ENCODE measurements around the gene ZNF346.
A peak's percentile ranks its signal among the peaks of the same experiment; 100 is the strongest.
"Not testable (repeated sequence)": the region's sequence is repeated elsewhere in the genome, so short reads cannot be mapped to it uniquely, and the experiment has no call there.

Gene ZNF346, protein sequence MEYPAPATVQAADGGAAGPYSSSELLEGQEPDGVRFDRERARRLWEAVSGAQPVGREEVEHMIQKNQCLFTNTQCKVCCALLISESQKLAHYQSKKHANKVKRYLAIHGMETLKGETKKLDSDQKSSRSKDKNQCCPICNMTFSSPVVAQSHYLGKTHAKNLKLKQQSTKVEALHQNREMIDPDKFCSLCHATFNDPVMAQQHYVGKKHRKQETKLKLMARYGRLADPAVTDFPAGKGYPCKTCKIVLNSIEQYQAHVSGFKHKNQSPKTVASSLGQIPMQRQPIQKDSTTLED

DNA sequence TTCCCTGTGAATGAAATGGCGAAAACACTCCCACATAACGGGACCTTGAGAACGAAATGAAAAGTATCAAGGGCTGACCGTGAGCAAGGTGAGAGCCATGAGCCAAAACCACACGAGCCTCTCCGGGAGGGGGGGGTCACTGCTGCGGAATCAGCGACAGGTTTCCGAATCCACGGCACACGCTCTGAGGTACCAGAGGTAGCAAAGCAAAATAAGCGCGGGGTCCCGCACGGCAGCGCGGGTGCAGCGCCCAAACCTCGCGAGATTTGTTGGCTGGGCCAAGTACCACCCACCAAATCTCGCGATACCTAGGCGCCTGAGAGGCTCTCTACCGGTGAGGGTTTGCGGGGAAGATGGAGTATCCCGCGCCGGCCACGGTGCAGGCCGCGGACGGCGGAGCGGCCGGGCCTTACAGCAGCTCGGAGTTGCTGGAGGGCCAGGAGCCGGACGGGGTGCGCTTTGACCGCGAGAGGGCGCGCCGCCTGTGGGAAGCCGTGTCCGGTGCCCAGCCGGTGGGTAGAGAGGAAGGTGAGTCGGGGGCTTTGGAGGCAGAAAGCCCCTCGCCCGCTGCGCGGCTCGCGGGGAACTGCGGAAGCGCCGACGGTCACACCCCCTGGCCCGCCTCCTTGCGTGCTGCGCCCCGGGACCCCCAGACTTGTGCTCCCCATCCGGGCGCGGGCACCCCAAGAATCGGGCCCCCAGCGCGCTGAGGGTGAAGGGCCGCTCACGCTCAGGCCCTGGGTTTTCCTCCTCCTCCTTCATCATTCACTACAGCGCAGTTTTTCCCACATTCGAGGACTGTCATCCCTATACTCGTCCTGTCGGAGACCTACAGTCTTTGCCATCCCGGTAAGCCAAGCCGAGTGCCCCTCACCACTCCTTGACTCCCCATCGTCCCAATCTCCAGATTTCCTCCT, at the start of gene ZNF346:
ZNF346 (plus strand) TSS at position 311 of the 917 bp plus-strand sequence; CDS start at position 354, 43 bp downstream.
- peak; percentile 88 for DNase-seq (ENCODE audit: low spot score)

DNA sequence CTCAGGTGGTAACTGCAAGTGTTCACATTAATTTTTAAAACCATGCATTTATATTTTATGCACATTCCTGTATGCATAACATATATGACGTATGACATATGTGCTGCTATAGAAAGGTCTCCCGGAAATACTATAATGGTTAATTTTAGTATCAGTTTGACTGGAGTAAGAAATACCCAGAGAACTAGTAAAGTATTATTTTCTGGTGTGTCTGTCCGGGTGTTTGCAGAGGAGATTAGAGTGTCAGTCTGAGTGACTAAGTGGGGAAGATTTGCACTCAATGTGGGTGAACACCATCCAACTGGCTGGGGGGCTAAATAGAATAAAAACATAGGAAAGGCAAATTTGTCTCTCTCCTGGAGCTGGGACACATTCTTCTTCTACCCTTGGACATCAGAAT, 42.8 kb upstream of the ZNF346 start:
- no peak for DNase-seq (ENCODE audit: low spot score)

DNA sequence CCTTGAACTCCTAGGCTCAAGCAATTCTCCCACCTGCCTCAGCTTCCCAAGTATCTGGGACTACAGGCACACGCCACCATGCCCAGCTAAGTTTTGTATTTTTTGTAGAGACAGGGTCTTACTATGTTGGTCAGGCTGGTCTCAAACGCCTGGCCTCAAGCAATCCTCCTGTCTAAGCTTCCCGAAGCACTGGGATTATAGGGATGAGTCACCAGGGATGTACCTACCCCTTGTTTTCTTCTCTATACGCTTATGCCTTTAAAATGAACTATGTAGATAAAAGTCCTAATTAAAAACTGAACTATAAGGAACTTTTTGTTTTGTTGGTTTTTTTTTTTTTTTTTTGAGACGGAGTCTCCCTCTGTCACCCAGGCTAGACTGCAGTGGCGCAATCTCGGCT, 41.7 kb upstream of the ZNF346 start:
- DNase-seq (ENCODE audit: low spot score) = no peak

DNA sequence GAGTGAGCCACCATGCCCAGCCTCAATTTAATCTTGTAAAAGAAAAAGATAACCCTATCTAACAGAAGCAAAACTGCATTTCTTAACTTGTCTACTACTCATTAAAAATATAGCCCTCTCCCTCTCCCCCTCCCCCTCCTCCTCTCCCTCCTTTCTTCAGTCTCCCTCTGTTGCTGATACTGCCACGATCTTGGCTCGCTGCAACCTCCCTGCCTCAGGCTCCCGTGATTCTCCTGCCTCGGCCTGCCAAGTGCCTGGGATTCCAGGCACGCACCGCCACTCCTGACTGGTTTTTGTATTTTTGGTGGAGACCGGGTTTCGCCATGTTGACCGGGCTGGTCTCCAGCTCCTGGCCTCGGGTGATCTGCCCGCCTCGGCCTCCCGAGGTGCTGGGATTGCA, 39.4 kb upstream of the ZNF346 start:
- not testable (repeated sequence) for DNase-seq (ENCODE audit: low spot score)

DNA sequence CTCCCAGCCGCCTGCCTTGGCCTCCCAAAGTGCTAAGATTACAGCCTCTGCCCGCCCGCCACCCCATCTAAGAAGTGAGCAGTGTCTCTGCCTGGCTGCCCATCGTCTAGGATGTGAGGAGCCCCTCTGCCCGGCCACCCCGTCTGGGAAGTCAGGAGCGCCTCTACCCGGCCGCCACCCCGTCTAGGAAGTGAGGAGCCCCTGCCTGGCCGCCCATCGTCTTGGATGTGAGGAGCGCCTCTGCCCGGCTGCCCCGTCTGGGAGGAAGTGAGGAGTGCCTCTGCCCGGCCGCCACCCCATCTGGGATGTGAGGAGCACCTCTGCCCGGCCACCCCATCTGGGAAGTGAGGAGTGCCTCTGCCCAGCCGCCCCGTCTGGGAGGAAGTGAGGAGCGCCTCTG, 38.9 kb upstream of the ZNF346 start:
- DNase-seq (ENCODE audit: low spot score) = not testable (repeated sequence)

DNA sequence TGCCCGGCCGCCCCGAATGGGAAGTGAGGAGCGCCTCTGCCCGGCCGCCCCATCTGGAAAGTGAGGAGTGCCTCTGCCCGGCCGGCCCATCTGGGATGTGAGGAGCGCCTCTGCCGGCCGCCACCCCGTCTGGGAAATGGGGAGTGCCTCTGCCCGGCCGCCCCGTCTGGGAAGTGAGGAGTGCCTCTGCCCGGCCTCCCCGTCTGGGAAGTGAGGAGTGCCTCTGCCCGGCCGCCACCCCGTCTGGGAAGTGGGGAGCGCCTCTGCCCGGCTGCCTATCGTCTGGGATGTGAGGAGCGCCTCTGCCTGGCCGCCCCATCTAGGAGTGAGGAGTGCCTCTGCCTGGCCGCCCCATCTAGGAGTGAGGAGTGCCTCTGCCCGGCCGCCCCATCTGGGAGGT, 38.3 kb upstream of the ZNF346 start:
- not testable (repeated sequence) for DNase-seq (ENCODE audit: low spot score)

DNA sequence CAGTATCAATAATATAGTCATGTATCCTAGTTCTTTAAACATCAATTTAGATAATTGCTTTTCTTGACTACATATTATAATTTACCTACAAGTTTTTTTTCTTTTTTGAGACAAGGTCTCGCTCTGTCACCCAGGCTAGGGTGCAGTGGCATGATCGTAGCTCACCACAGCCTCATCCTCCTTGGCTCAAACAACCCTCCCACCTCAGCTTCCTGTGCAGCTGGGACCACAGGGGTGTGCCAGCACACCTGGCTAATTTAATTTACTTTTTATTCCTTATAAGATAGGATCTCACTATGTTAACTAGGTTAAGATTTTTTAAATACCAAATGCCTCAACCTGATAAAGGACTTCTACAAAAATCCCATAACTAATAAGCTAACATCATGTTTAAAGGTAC, 37.0 kb upstream of the ZNF346 start:
- DNase-seq (ENCODE audit: low spot score) = no peak

DNA sequence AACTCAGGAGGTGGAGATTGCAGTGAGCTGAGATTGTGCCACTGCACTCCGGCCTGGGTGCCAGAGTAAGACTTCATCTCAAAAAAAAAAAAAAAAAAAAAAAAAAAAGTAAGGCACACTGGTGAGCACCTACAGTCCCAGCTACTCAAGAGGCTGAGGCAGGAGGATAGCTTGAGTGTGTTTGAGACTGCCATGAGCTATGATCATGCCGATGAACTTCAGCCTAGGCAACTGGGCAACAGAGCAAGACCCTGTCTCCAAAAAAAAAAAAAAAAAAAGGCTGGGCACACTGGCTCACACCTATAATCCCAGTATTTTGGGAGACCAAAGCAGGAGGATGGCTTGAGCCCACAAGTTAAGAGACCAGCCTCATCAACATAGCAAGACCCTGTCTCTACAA, 36.2 kb upstream of the ZNF346 start:
- no peak for DNase-seq (ENCODE audit: low spot score)

DNA sequence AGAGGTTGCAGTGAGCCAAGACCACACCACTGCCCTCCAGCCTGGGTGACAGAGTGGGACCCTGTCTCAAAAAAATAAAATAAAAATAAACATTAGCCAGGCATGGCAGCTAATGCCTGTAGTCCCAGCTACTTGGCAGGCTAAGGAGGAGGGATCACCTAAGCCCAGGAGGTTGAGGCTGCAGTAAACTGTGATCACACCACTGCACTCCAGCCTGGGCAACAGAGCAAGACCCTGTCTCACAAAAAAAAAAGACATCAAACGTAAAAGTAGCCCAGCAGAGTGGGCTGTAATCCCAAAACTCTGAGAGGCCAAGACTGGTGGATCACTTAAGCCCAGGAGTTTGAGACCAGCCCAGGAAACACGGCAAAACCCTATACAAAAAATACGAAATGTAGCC, 34.9 kb upstream of the ZNF346 start:
- DNase-seq (ENCODE audit: low spot score) = no peak

DNA sequence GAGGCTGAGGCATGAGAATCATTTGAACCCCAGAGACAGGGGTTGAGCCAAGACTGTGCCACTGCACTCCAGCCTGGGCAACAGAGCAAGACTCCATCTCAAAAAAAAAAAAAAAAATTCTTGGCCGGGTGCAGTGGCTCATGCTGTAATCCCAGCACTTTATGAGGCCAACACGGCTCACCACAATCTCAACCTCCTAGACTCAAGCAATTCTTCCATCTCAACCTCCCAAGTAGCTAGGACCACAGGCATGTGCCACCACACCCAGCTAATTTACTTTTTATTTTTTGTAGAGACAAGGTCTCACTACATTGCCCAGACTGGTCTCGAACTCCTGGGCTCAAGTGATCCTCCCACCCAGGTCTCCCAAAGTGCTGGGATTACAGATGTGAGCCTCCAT, 29.4 kb upstream of the ZNF346 start:
- DNase-seq (ENCODE audit: low spot score) = not testable (repeated sequence)

DNA sequence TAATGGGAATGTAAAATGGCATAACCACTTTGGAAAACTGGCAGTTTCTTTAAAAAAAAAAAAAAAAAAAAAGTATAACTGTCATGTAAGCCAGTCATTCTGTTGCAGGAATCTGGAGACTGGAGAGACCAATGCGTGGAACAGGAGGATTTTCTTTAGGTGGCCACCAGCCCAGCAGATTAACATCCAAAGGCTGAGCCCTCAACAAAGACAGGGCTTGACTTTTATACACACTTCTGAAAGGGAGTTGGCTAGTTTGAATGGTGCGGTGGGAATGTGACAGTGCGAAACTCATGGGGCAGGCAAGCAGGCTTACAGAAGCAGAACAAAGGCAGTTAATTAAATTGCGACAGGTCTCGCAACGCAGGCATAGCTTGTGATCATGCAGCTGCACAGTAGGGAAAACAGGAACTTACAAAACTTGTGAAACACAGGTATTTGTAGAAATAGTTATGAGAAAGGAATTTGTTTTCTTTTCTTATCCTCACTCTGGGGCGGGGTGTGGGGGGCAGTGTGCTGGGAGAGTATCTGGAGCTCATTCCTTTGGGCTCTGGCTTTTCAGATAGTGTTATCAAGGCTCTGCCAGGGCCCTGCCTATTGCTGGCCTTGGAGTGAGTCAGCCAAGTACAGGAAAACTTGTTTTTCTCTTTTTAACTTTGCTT, 27.9 kb upstream of the ZNF346 start:
- no peak for DNase-seq (ENCODE audit: low spot score)

DNA sequence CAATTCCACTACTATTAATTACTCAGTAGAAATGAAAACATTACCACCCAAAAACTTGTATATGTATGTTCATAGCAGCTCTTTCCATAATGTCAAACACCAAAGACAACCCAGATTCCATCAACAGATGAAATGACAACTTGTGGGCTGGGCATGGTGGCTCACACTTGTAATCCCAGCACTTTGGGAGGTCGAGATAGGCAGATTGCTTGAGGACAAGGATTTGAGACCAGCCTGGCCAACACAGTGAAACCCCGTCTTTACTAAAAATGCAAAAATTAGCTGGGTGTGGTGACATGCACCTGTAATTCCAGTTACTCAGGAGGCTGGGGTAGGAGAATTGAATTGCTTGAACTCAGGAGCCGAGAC, 27.4 kb upstream of the ZNF346 start:
- DNase-seq (ENCODE audit: low spot score) = no peak

DNA sequence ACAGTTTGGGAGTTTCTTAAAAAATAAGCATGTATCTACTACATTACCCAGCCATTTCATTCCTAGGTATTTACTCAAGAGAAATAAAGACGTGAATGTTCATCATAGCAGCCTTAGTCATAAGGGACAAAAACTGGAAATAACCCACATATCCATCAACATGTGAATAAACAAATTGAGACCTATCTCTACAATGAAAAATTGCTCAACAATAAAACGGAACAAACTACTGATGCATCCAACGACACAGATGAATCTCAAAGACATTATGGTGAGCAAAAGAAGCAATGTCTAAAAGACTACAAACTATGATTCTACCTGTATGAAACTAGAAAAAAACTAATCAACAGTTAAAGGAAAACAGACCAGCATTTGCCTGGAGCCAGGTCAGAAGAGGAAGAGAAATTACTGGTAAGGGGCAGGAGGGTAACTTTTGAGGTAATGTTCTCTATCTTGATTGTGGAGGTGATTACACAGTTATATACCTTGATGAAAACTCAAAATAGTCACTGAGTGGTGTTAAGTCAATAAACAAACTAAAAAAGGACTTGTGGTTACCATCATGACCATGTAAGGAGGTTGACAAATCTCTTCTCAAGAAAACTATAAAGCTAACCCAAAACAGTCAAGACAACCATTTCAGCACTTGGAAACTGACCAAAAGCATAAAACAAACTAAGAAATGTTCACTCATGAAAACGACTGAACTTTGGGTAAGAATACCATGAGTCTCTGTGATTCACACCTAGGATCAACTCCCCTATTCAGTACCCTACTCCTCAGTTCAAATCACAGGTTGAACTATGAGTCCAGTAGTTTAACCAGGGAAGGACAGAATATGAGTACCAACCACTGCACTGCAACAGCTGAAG, 26.4 kb upstream of the ZNF346 start:
- DNase-seq (ENCODE audit: low spot score) = no peak

DNA sequence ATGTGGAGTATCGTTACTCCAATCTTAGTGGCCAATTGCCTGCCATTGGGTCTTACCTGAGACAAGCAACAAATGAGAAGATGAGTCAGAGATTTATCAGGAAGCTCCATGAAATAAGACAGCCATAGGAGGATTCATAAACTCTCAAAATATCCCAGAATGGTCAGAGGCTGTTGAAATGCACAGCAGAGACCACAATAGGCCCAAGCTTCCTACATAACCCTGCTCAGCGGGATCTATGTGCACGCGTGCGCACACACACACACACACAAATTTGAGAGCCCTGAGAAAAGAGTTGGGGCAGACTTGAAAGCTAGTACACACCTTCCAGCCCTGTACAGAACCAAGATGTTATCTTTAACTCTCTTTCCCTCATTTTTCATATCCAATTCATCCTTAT, 25.7 kb upstream of the ZNF346 start:
- no peak for DNase-seq (ENCODE audit: low spot score)

DNA sequence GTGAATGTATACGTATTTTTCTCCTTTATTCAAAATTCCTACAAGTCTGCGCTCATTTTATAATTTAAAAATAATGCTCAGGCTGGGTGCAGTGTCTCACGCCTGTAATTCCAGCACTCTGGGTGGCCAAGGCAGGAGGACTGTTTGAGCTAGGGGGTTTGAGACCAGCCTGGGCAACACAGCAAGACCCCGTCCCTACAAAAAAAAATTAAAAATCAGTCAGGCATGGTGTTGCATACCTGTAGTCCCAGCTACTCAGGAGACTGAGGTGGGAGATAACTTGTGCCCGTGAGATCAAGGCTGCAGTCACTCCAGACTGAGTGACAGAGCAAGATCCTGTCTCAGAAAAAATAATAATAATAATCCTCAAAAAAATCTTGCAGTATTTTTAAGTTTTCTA, 23.7 kb upstream of the ZNF346 start:
- DNase-seq (ENCODE audit: low spot score) = no peak

DNA sequence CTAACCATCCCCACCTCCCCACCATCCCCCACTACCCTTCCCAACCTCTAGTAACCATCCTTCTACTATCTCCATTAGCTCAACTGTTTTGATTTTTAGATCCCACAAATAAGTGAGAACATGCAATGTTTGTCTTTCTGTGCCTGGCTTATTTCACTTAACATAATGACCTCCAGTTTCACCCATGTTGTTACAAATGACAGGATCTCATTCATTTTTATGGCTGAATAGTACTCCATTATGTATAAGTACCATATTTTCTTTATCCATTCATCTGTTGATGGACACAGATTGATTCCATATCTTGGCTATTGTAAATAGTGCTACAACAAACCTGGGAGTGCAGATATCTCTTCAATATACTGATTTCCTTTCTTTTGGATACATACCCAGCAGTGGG, 23.0 kb upstream of the ZNF346 start:
- DNase-seq (ENCODE audit: low spot score) = not testable (repeated sequence)

DNA sequence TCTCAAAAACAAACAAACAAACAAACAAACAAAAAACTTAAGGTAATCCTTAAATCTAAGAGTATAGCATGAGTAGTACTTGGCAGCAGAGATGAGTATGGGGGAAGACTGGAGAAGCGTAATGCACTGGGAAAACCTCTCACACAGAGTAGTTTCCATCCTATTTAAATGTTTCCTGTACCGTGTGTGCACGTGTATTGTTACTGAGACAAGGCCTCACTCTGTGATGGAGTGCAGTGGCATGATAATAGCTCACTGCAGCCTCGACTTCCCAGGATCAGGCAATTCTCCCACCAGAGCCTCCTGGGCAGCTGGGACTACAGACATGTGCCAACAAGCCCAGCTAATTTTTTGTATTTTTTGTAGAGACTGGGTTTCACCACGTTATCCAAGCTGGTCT, 18.8 kb upstream of the ZNF346 start:
- no peak for DNase-seq (ENCODE audit: low spot score)

DNA sequence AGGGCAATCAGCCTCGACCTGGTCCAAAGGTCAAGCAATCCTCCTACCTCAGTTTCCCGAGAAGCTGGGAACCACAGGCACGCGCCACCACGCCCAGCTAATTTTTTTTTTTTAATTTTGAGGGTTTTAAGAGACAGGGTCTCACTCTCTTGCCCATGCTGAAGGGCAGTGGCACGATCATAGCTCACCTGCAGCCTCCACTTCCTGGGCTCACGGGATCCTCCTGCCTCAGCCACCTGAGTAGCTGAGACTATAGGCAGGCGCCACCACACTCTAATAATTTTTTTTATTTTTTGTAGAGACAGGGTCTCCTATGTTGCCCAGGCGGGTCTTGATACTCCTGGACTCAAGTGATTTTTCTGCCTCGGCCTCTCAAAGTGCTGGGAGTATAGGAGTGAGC, 17.5 kb upstream of the ZNF346 start:
- DNase-seq (ENCODE audit: low spot score) = no peak

DNA sequence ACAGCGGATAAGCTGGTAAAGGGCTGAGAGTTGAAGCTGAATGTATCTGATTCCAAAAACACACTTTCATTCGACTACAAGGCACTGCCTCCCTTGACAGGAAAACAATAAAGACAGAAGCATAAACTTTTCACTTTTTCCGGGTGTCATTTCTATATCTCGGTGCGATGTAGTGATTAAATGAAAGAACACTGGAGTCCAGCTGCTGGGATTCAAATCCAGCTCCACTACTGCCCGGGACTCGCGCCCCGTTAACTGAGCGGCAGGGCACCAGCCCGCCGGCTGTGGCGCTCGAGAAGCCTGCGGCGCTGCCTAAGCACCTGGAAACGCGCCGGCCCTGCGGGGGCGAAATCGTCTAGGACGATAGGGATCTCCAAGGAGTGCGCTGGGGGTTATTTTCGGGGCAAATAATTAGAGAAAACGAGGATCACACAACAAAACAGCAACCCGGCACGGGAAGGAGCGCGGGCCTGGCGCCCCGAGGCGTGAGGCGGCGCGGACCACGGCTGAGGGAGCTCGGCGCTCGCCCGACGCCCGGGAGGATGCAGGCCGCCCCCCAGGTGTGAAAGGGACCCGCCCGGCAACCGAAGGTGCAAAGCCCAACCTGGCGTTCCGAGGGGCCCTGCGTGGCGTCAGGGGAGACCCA, 16.8 kb upstream of the ZNF346 start:
- DNase-seq (ENCODE audit: low spot score) = peak; percentile 52

DNA sequence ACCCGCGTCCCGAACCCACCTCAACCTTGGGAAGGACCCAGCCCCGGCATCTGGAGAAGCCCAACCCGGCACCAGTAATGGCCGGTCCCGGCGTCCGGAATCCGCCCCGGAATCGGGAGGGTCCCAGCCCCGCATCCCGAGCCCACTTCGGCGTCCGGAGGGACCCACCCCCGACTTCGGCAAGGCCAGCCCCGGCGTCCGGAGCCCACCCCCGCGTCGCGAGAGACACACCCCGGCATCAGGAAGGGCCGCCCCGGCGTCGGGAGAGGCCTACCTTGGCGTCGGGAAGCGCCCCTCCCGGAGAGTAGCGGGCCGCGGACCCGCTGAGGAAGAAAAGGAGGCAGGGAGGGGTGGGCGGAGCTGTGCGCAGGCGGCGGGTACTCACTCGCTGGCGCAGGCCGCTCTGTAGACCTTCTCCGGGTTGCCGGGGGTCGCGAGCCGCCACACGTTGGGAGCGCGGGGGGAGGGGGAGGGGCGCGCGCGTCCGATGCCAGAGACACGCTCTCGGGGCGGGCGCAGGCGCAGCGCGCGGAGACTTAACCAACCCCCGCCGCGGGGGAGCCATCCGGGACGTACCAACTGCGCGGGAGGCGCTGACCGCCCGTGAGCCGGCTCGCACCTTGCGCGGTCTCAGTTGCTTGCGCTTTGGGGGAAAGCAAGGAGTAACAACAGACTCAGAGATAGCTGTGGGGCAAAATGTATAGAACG, 16.1 kb upstream of the ZNF346 start, which contains the start of gene UIMC1:
UIMC1 (minus strand) TSS at position 515 of the 708 bp plus-strand sequence. CDS start 24,164 bp downstream, outside the sequence.
- DNase-seq (ENCODE audit: low spot score) = peak; percentile 94

DNA sequence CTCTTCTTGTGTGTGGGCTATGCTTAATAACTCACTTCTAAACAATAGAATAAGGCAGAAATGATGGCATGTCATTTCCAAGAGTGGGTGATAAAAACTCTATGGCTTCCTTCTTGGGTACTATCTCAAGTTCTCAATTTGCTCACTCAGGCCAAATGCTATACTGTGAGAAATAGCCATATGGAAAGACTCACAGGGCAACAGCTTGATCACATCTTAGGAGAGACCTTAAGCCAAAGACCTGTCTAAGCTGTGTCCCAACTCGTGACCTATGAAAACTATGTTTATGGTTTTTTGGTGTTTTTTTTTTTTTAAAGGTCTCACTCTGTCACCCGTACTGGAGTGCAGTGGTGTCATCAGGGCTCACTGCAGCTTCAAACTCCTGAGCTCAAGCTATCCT, 13.8 kb upstream of the ZNF346 start:
- no peak for DNase-seq (ENCODE audit: low spot score)
